Measurements from ENCODE around the gene PCCA. TPM values are rescaled to one million over a fixed set of nuclear protein-coding genes. Genes with fewer than 3 reads are reported as not detected.

The PCCA gene
- total and polyA plus RNA-seq, 7 donors, result 18.0 to 45.6 (median 42.8) TPM

- Histone ChIP-seq H3K4me3 (no peak overlapping the region), H3K9me3 (no peaks in the 10 kb centered on the region), H3K27ac (no peak overlapping the region), H3K36me3 (no peaks in the 10 kb centered on the region), H3K27me3 (no peaks in the 10 kb centered on the region), H3K4me1 (no peaks in the 10 kb centered on the region)
- WGBS, 2 donors, result 95 to 96% methylated on average over 6 of the region's 6 CpGs
- no peak for DNase-seq
- intact Hi-C loops (cut with DNase I), result no loop called here
- TF ChIP-seq EP300 (IDR thresholded peaks at IDR 0.05) (no peak), POLR2A (IDR thresholded peaks at IDR 0.05) (no peak), CTCF (IDR thresholded peaks at IDR 0.05) (no peak), POLR2AphosphoS5 (IDR thresholded peaks at IDR 0.05) (no peak)
These were observed 419.6 kb downstream of the PCCA start for GRCh38 chr13:100508455-100508854.

DNA sequence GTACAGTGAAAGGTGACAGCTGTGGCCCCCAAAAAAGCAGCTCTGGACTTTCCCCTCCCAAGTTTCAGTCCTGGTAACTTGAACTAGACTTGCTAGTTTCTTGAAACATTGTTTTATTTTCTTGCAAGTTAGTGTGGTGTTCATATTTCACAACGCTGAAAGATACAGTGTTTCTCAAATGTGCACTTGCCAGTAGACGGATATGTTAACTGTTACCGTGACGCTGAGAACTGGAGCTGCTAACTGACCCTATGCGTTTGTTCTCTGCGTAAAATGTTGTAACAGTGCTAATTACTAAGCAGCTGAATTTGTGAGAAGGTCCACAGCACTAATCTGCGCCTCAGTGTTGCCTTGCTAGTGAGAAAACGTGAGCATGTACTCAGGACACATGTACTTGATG, 420.1 kb downstream of the PCCA start:
- intact Hi-C loops (cut with DNase I), result no loop called here
- WGBS, 2 donors, result 94% methylated on average over 8 of the region's 8 CpGs

GRCh38 chr13:100510208-100510957, 421.5 kb downstream of the PCCA start:
- TF ChIP-seq POLR2AphosphoS5 (IDR thresholded peaks at IDR 0.05), result no peak
- TF ChIP-seq CTCF (IDR thresholded peaks at IDR 0.05), result no peak
- TF ChIP-seq POLR2A (IDR thresholded peaks at IDR 0.05), result no peak
- no peak for TF ChIP-seq EP300 (IDR thresholded peaks at IDR 0.05)
- intact Hi-C loops (cut with DNase I), result no loop called here
- H3K27ac ChIP-seq, result no peak overlapping the region
- no peak overlapping the region for H3K4me3 ChIP-seq
- H3K27me3 ChIP-seq, result no peaks in the 10 kb centered on the region
- WGBS, 2 donors, result 94 to 95% methylated on average over 11 of the region's 11 CpGs
- peaks cover 0 to 9% (median 0%) of the 10 kb centered on the region in 4 donors for H3K4me1 ChIP-seq
- H3K9me3 ChIP-seq, result no peaks in the 10 kb centered on the region
- DNase-seq, result no peak
- H3K36me3 ChIP-seq, result no peaks in the 10 kb centered on the region

More for the DNA sequence above, 420.1 kb downstream of the PCCA start:
- Histone ChIP-seq H3K4me3 (no peak overlapping the region), H3K9me3 (no peaks in the 10 kb centered on the region), H3K27ac (no peak overlapping the region), H3K27me3 (no peaks in the 10 kb centered on the region), H3K36me3 (no peaks in the 10 kb centered on the region), H3K4me1 (peaks cover 0 to 2% (median 0%) of the 10 kb centered on the region in 4 donors)
- no peak for DNase-seq
- TF ChIP-seq CTCF (IDR thresholded peaks at IDR 0.05), result no peak
- no peak for TF ChIP-seq POLR2AphosphoS5 (IDR thresholded peaks at IDR 0.05)
- no peak for TF ChIP-seq POLR2A (IDR thresholded peaks at IDR 0.05)
- no peak for TF ChIP-seq EP300 (IDR thresholded peaks at IDR 0.05)

- Histone ChIP-seq H3K27me3 (no peaks in the 10 kb centered on the region), H3K4me3 (no peak overlapping the region), H3K4me1 (peaks cover 0 to 9% (median 0%) of the 10 kb centered on the region in 4 donors), H3K9me3 (no peaks in the 10 kb centered on the region), H3K36me3 (no peaks in the 10 kb centered on the region), H3K27ac (no peak overlapping the region)
- intact Hi-C loops (cut with DNase I), result no loop called here
- TF ChIP-seq POLR2AphosphoS5 (IDR thresholded peaks at IDR 0.05), result no peak
- TF ChIP-seq CTCF (IDR thresholded peaks at IDR 0.05), result no peak
- no peak for TF ChIP-seq EP300 (IDR thresholded peaks at IDR 0.05)
- no peak for TF ChIP-seq POLR2A (IDR thresholded peaks at IDR 0.05)
- no peak for DNase-seq
- 87 to 89% methylated on average over 7 of the region's 7 CpGs for WGBS, 2 donors
These were observed 422.6 kb downstream of the PCCA start for GRCh38 chr13:100511466-100511865.
